Endothelial cell of umbilical vein (primary cell): Measurements from ENCODE around the gene IL4R. TPM values are rescaled to one million over a fixed set of nuclear protein-coding genes. Genes with fewer than 3 reads are reported as not detected.

ENCODE experiments used
- BruUV-seq: library from RNA; stranded (reverse); fragments of 400-500 nt; replicated peaks from 2 replicates; lab custom pipeline; 2021; lab: Mats Ljungman, UMichigan
- CTCF ChIA-PET: fragments of 300-600, 350-600 bp; sonication (Branson Sonifier 250); formaldehyde crosslinking; loops from one replicate; lab custom pipeline; 2021; ENCODE audit warnings: antibody characterized with exemption, inconsistent platforms; lab: Charles Lee
- POLR2A ChIA-PET: fragments of 300-600, 350-600 bp; sonication (Branson Sonifier 250); formaldehyde crosslinking; loops from one replicate; lab custom pipeline; 2021; ENCODE audit warnings: antibody characterized with exemption, inconsistent platforms; lab: Charles Lee
- DNase-seq: peaks from one replicate; pipeline ENCODE4 v3.0.0-alpha.2; 2011; ENCODE audit warnings: low read depth, low spot score
- FAIRE-seq: peaks from 2 replicates; lab custom pipeline; 2011; peaks lifted over from hg19 to GRCh38; lab: Jason Lieb, UNC
- H2AFZ ChIP-seq: 2 replicates; pipeline ENCODE4 v1.6.0; 2012; ENCODE audit warnings: low read depth, low read length, control low read depth, inconsistent platforms
- H3K27ac ChIP-seq: 2 replicates; pipeline ENCODE4 v1.5.1; 2011; ENCODE audit warnings: low read depth, mild to moderate bottlenecking, control low read depth, low read length, moderate library complexity; ENCODE audit not compliant: insufficient read depth
- H3K27me3 ChIP-seq, 2 experiments: 2 replicates each; pipeline versions ENCODE4 v1.6.0 to v1.6.1; 2011; ENCODE audit warnings: low read length in 2 of 2, mixed read lengths in 1 of 2; ENCODE audit not compliant: control insufficient read depth in 2 of 2, insufficient read depth in 2 of 2
- H3K36me3 ChIP-seq, 2 experiments: 2 replicates in 1 of 2; 3 replicates in 1 of 2; pipeline ENCODE4 v1.5.1; 2011; ENCODE audit warnings: low read length in 2 of 2, mild to moderate bottlenecking in 1 of 2, moderate library complexity in 1 of 2; ENCODE audit not compliant: control insufficient read depth in 2 of 2, insufficient read depth in 2 of 2; ENCODE audit errors: extremely low read depth in 1 of 2
- H3K4me1 ChIP-seq: 3 replicates; pipeline ENCODE4 v1.5.1; 2011; ENCODE audit warnings: mild to moderate bottlenecking, low read length; ENCODE audit not compliant: control insufficient read depth, insufficient read depth; ENCODE audit errors: extremely low read depth
- H3K4me2 ChIP-seq: 2 replicates; pipeline ENCODE4 v1.6.1; 2011; ENCODE audit warnings: low read length, control low read depth, mixed read lengths; ENCODE audit not compliant: insufficient read depth
- H3K4me3 ChIP-seq, 3 experiments: fragments of 200-600 bp in 1 of 3; sonication (generic), shearing (Covaris generic) in 1 of 3; replicated peaks in 1 of 3; 2 replicates each; pipeline ENCODE4 v1.5.1; 2011 to 2016; ENCODE audit warnings: control low read depth in 3 of 3, low read length in 3 of 3, mild to moderate bottlenecking in 2 of 3, inconsistent platforms in 1 of 3, low read depth in 1 of 3, moderate library complexity in 1 of 3; ENCODE audit not compliant: insufficient read depth in 1 of 3
- H3K79me2 ChIP-seq: 2 replicates; pipeline ENCODE4 v1.6.0; 2012; ENCODE audit warnings: low read length, inconsistent platforms; ENCODE audit not compliant: control insufficient read depth, insufficient read depth
- H3K9ac ChIP-seq: replicated peaks from 2 replicates; pipeline ENCODE3; 2011; ENCODE audit warnings: low read length, control low read depth; ENCODE audit not compliant: insufficient read depth; ENCODE audit errors: extremely low read depth
- H3K9me1 ChIP-seq: replicated peaks from 3 replicates; pipeline ENCODE4 v1.6.0; 2011; ENCODE audit warnings: mild to moderate bottlenecking, low read length; ENCODE audit not compliant: control insufficient read depth, insufficient read depth; ENCODE audit errors: extremely low read depth
- H3K9me3 ChIP-seq: replicated peaks from 2 replicates; pipeline ENCODE4 v1.5.1; 2012; ENCODE audit warnings: low read length, inconsistent platforms; ENCODE audit not compliant: control insufficient read depth, insufficient read depth
- H4K20me1 ChIP-seq: replicated peaks from 2 replicates; pipeline ENCODE3; 2011; ENCODE audit warnings: mild to moderate bottlenecking, low read length; ENCODE audit not compliant: control insufficient read depth, insufficient read depth; ENCODE audit errors: extremely low read depth
- GATA2 ChIP-seq: IDR thresholded peaks from 2 replicates; pipeline ENCODE4 v1.7.0; 2011; ENCODE audit warnings: low read depth, mild to moderate bottlenecking, moderate library complexity, mixed read lengths, low read length; ENCODE audit not compliant: insufficient read length, insufficient read depth
- POLR2A ChIP-seq: IDR thresholded peaks from 2 replicates; pipeline ENCODE4 v1.6.1; 2012; ENCODE audit warnings: low read depth, mild to moderate bottlenecking, control low read depth, low read length
- POLR2AphosphoS5 ChIP-seq: IDR thresholded peaks from 2 replicates; pipeline ENCODE4 v1.6.1; 2012; ENCODE audit warnings: low read depth, mild to moderate bottlenecking, control low read depth, low read length, moderate library complexity; ENCODE audit not compliant: insufficient read depth
- dilution Hi-C: fragments of 300-500 bp; cut with MboI; formaldehyde crosslinking; loops from one replicate; pipeline ENCODE4 v1.15.0; 2019; ENCODE audit warnings: low sequenced_read_pairs; ENCODE audit not compliant: extremely low pct_ligation_motif_present
- intact Hi-C: fragments of 100-400 bp; cut with micrococcal nuclease; formaldehyde crosslinking; loops from one replicate; pipeline ENCODE4 v1.10.0; 2022
- polyA plus RNA-seq, 4 experiments: library from polyadenylated mRNA; depleted of rRNA in 3 of 4; stranded (reverse) in 3 of 4; unstranded in 1 of 4; fragments of >200 nt; gene quantifications; 2 replicates each; pipeline versions ENCODE4 v1.2.1 to v1.2.3, GENCODE V29; 2011 to 2012; ENCODE audit warnings: missing spikeins in 1 of 4
- total RNA-seq: library from RNA; stranded (reverse); gene quantifications from 2 replicates; pipeline ENCODE4 v1.2.3, GENCODE V29; 2021
- TF ChIP-seq, protein P1 (sequence below): IDR thresholded peaks from 2 replicates; pipeline ENCODE4 v1.6.1; 2011; ENCODE audit not compliant: insufficient read depth, insufficient read length
- TF ChIP-seq, protein P2 (sequence below), 2 donors: IDR thresholded peaks; 1 replicate in 1 of 2; 2 replicates in 1 of 2; pipeline ENCODE4 v1.5.1; 2011; ENCODE audit warnings: low read length in 2 of 2, mild to moderate bottlenecking in 2 of 2, moderate library complexity in 2 of 2, control low read depth in 1 of 2, inconsistent platforms in 1 of 2, low read depth in 1 of 2; ENCODE audit not compliant: insufficient read depth in 1 of 2; ENCODE audit errors: extremely low read depth in 1 of 2

Gene IL4R
- total and polyA plus RNA-seq, 2 donors (not counting 3 experiments of a cell fraction or from before 2014, with no cell fraction given) = 138 to 139 TPM

DNA sequence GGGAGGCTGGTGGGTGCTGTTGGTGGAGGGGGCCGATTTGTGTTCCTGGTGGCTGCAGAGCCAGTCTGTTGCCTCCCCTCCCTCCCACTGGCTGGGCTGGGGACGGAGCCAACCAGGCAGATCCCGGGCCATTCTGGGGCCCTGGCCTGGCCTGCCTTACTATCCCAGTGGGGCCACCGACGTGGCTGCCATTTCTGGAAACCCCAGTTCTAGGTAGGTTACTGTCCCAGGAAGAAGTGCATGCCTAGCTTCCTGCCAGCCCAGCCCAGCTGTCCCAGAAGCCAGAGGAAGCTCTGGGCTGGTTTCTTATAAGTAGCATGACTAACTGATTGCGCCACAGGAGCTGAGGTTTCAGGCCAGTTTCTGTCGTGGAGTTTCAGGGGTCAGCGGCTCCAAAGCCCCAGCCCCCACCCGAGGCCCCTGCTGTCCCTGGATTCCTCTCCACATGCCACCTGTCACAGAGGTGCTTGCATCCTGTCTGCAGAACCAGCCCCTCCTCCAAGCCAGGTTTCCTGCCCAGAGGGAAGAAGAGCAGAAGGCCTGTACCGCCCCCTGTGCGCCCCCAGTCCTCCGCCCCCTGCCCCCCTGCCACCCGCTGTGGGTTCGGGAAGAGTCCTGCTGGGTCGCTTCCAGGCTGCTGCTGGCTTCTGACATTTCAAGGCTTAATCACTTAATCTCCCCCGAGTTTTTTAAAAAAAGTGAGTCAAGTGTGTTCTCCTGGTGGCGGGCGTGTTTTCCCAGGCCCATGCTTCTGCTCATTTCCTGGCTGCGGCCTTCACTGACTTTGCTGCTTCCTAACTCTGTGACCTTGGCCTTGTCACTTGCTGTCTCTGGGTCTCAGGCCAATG lies 13.2 kb downstream of the IL4R start:
- no TSS peak for BruUV-seq
- intact Hi-C loops (loop anchor here (1.0 to 2.0 kb wide), 3 partner anchors 10 to 92 kb away; no protein-coding TSS in a partner anchor), dilution Hi-C loops (no loop called here)
- H2AFZ ChIP-seq = no peak overlapping the region
- no peak overlapping the region for H3K4me3 ChIP-seq
- H3K27ac ChIP-seq = peak overlapping the region; percentile 91
- FAIRE-seq (peak; percentile 80), DNase-seq (peak; percentile 78)
- H3K4me1 ChIP-seq = peaks cover 37% of the 10 kb centered on the region
- H3K9ac ChIP-seq = peak overlapping the region; percentile 56
- no peaks in the 10 kb centered on the region for H4K20me1 ChIP-seq
- no peaks in the 10 kb centered on the region for H3K9me3 ChIP-seq
- H3K4me2 ChIP-seq = no peak overlapping the region
- ChIA-PET CTCF (interaction anchor here (0.8 to 2.4 kb wide), 5 partner anchors 10 to 92 kb away, joined by 3 to 19 read pairs (median 6); no protein-coding TSS in a partner anchor), POLR2A (interaction anchor here (0.8 to 1.2 kb wide), 2 partner anchors 68 to 89 kb away, joined by 3 to 4 read pairs; no protein-coding TSS in a partner anchor)
- H3K27me3 ChIP-seq = no peaks in the 10 kb centered on the region
- peaks cover 6 to 7% of the 10 kb centered on the region in 2 experiments for H3K36me3 ChIP-seq
- peak; percentile 80 for TF ChIP-seq GATA2
- TF ChIP-seq POLR2AphosphoS5 = peak; percentile 26
- TF ChIP-seq, protein P1, sequence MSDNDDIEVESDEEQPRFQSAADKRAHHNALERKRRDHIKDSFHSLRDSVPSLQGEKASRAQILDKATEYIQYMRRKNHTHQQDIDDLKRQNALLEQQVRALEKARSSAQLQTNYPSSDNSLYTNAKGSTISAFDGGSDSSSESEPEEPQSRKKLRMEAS = no peak
- TF ChIP-seq, protein P2, sequence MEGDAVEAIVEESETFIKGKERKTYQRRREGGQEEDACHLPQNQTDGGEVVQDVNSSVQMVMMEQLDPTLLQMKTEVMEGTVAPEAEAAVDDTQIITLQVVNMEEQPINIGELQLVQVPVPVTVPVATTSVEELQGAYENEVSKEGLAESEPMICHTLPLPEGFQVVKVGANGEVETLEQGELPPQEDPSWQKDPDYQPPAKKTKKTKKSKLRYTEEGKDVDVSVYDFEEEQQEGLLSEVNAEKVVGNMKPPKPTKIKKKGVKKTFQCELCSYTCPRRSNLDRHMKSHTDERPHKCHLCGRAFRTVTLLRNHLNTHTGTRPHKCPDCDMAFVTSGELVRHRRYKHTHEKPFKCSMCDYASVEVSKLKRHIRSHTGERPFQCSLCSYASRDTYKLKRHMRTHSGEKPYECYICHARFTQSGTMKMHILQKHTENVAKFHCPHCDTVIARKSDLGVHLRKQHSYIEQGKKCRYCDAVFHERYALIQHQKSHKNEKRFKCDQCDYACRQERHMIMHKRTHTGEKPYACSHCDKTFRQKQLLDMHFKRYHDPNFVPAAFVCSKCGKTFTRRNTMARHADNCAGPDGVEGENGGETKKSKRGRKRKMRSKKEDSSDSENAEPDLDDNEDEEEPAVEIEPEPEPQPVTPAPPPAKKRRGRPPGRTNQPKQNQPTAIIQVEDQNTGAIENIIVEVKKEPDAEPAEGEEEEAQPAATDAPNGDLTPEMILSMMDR (IDR thresholded peaks at IDR 0.05; ENCODE audit: extremely low read depth in 1 of 2, insufficient read depth in 1 of 2, low read depth in 1 of 2, low read length in 2 of 2) = peak in 1 of 2 donors; percentile 3
- peak; percentile 34 for TF ChIP-seq POLR2A
- H3K9me1 ChIP-seq = no peaks in the 10 kb centered on the region
- H3K79me2 ChIP-seq = peaks cover 78% of the 10 kb centered on the region
